ENCODE measurements around the gene THNSL1.

THNSL1 gene

GRCh38 chr10:25047088-25047487 is 30.7 kb downstream of the THNSL1 start:
- TF ChIP-seq ZBTB7A (IDR thresholded peaks at IDR 0.05; ENCODE audit: low read depth), result no peak
- TF ChIP-seq CEBPB (IDR thresholded peaks at IDR 0.05), result no peak
- TF ChIP-seq TAF1 (IDR thresholded peaks at IDR 0.05; ENCODE audit: low read depth), result no peak
- TF ChIP-seq MAX (IDR thresholded peaks at IDR 0.05), result no peak
- TF ChIP-seq EP300 (IDR thresholded peaks at IDR 0.05; ENCODE audit: borderline replicate concordance), result no peak
- TF ChIP-seq CREB1 (IDR thresholded peaks at IDR 0.05; ENCODE audit: low read depth), result no peak
- no peak for TF ChIP-seq NFIC (IDR thresholded peaks at IDR 0.05)
- TF ChIP-seq FOXM1 (IDR thresholded peaks at IDR 0.05; ENCODE audit: borderline replicate concordance, low read depth), result no peak
- TF ChIP-seq TCF12 (IDR thresholded peaks at IDR 0.05; ENCODE audit: low read depth), result no peak
- TF ChIP-seq YY1 (IDR thresholded peaks at IDR 0.05; ENCODE audit: low read depth), result no peak
- TF ChIP-seq RAD21 (IDR thresholded peaks at IDR 0.05; ENCODE audit: low read depth), result no peak
- no peak for TF ChIP-seq EGR1 (IDR thresholded peaks at IDR 0.05)
- no peak for TF ChIP-seq USF1 (IDR thresholded peaks at IDR 0.05)
- no peak for TF ChIP-seq TEAD4 (IDR thresholded peaks at IDR 0.05)
- TF ChIP-seq REST (IDR thresholded peaks at IDR 0.05; ENCODE audit: low read depth), result no peak

GRCh38 chr10:25047591-25048301 is 31.3 kb downstream of the THNSL1 start:
- TF ChIP-seq TAF1 (IDR thresholded peaks at IDR 0.05; ENCODE audit: low read depth), result no peak
- no peak for TF ChIP-seq TEAD4 (IDR thresholded peaks at IDR 0.05)
- TF ChIP-seq RAD21 (IDR thresholded peaks at IDR 0.05; ENCODE audit: low read depth), result no peak
- TF ChIP-seq YY1 (IDR thresholded peaks at IDR 0.05; ENCODE audit: low read depth), result no peak
- no peak for TF ChIP-seq ZBTB7A (IDR thresholded peaks at IDR 0.05; ENCODE audit: low read depth)
- no peak for TF ChIP-seq FOXM1 (IDR thresholded peaks at IDR 0.05; ENCODE audit: borderline replicate concordance, low read depth)
- TF ChIP-seq CEBPB (IDR thresholded peaks at IDR 0.05), result no peak
- no peak for TF ChIP-seq REST (IDR thresholded peaks at IDR 0.05; ENCODE audit: low read depth)
- no peak for TF ChIP-seq EGR1 (IDR thresholded peaks at IDR 0.05)
- TF ChIP-seq USF1 (IDR thresholded peaks at IDR 0.05), result no peak
- TF ChIP-seq MAX (IDR thresholded peaks at IDR 0.05), result no peak
- TF ChIP-seq EP300 (IDR thresholded peaks at IDR 0.05; ENCODE audit: borderline replicate concordance), result no peak
- TF ChIP-seq CREB1 (IDR thresholded peaks at IDR 0.05; ENCODE audit: low read depth), result no peak
- no peak for TF ChIP-seq NFIC (IDR thresholded peaks at IDR 0.05)

GRCh38 chr10:25048450-25048849 is 32.0 kb downstream of the THNSL1 start:
- no peak for TF ChIP-seq EGR1 (IDR thresholded peaks at IDR 0.05)
- no peak for TF ChIP-seq RAD21 (IDR thresholded peaks at IDR 0.05; ENCODE audit: low read depth)
- no peak for TF ChIP-seq FOXM1 (IDR thresholded peaks at IDR 0.05; ENCODE audit: borderline replicate concordance, low read depth)
- no peak for TF ChIP-seq YY1 (IDR thresholded peaks at IDR 0.05; ENCODE audit: low read depth)
- TF ChIP-seq EP300 (IDR thresholded peaks at IDR 0.05; ENCODE audit: borderline replicate concordance), result no peak
- TF ChIP-seq CEBPB (IDR thresholded peaks at IDR 0.05), result no peak
- no peak for TF ChIP-seq TCF12 (IDR thresholded peaks at IDR 0.05; ENCODE audit: low read depth)
- TF ChIP-seq TEAD4 (IDR thresholded peaks at IDR 0.05), result no peak
- no peak for TF ChIP-seq CREB1 (IDR thresholded peaks at IDR 0.05; ENCODE audit: low read depth)

- TF ChIP-seq NFIC (IDR thresholded peaks at IDR 0.05) (no peak), RAD21 (IDR thresholded peaks at IDR 0.05; ENCODE audit: low read depth) (no peak), EGR1 (IDR thresholded peaks at IDR 0.05) (no peak), TEAD4 (IDR thresholded peaks at IDR 0.05) (no peak), MAX (IDR thresholded peaks at IDR 0.05) (no peak), TCF12 (IDR thresholded peaks at IDR 0.05; ENCODE audit: low read depth) (no peak), USF1 (IDR thresholded peaks at IDR 0.05) (no peak), CEBPB (IDR thresholded peaks at IDR 0.05) (no peak), CREB1 (IDR thresholded peaks at IDR 0.05; ENCODE audit: low read depth) (no peak)
Observed at GRCh38 chr10:25049966-25050365, 33.6 kb downstream of the THNSL1 start.

GRCh38 chr10:25050402-25050801 is 34.0 kb downstream of the THNSL1 start:
- no peak for TF ChIP-seq MAX (IDR thresholded peaks at IDR 0.05)
- TF ChIP-seq NFIC (IDR thresholded peaks at IDR 0.05), result no peak
- no peak for TF ChIP-seq RAD21 (IDR thresholded peaks at IDR 0.05; ENCODE audit: low read depth)
- TF ChIP-seq CREB1 (IDR thresholded peaks at IDR 0.05; ENCODE audit: low read depth), result no peak
- TF ChIP-seq ZBTB7A (IDR thresholded peaks at IDR 0.05; ENCODE audit: low read depth), result no peak
- TF ChIP-seq YY1 (IDR thresholded peaks at IDR 0.05; ENCODE audit: low read depth), result no peak
- no peak for TF ChIP-seq CEBPB (IDR thresholded peaks at IDR 0.05)
- no peak for TF ChIP-seq TAF1 (IDR thresholded peaks at IDR 0.05; ENCODE audit: low read depth)
- TF ChIP-seq TCF12 (IDR thresholded peaks at IDR 0.05; ENCODE audit: low read depth), result no peak
